NT2/D1 (cell line): ENCODE data around the gene RIBC1.

ENCODE experiments used
- YY1 ChIP-seq: IDR thresholded peaks from 2 replicates; pipeline ENCODE4 v1.6.1; 2011; ENCODE audit not compliant: insufficient read length, insufficient read depth
- ZNF274 ChIP-seq: IDR thresholded peaks from 2 replicates; pipeline ENCODE4 v1.6.1; 2011; ENCODE audit warnings: mild to moderate bottlenecking, low read depth, low read length

DNA sequence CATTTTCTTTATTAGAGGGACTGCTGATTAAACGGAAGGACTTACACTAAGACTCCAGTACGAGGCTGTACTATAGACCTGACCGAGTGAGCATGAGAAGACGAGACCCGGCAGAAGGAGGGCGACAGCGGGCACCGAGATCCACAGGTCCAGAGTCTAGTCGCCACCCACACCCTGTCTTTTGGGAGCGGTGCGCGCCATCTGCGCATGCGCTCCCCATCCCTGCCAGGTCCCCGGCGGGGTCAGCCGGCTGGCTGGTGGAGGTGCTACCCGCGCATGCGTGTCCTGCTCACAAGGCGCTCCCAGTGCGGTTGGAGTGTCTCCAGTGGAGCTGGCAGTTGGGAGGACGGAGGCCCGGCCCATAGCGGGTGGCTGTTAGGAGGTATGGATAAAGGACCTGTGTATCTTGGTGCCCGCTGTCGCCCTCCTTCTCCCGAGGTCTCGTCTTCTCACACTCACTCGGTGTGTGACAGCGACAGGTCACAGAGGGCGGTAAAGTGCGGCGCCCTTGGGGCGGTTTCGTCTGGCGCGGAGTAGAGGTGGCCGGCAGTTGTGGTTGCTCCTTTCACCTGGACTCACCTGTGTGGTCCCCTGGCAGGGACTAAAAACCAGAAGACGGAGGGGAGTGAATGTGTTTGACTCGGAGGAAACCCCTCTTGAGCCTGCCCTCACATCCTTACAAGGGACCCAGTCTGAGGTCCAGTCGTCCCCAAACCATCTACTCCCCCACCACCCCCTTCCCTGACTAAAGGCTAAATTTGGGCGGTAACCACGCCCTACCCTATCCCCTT is 19.1 kb downstream of the RIBC1 start:
- TF ChIP-seq YY1 (no peak), ZNF274 (no peak)
